Measurements from ENCODE around the gene FASN. TPM values are rescaled to one million over a fixed set of nuclear protein-coding genes. Genes with fewer than 3 reads are reported as not detected.

FASN gene
- total and polyA plus RNA-seq, 2 of the 13 experiments (the other 11 are each of a cell fraction or from before 2014, with no cell fraction given): 51.7 to 101 TPM

GRCh38 chr17:82089723-82090548 lies 8.1 kb downstream of the FASN start (continued):
- TF ChIP-seq ZNF256 (CRISPR knock-in tag; conservative IDR thresholded peaks at IDR 0.05): no peak
- TF ChIP-seq E2F1 (CRISPR knock-in tag; IDR thresholded peaks at IDR 0.05): no peak
- TF ChIP-seq NFKB2 (CRISPR knock-in tag; IDR thresholded peaks at IDR 0.05; ENCODE audit: borderline replicate concordance): no peak
- TF ChIP-seq SATB2 (CRISPR knock-in tag; IDR thresholded peaks at IDR 0.05): no peak
- TF ChIP-seq ZNF558 (CRISPR knock-in tag; IDR thresholded peaks at IDR 0.05; ENCODE audit: borderline replicate concordance): no peak
- no peak for TF ChIP-seq EEA1 (CRISPR knock-in tag; IDR thresholded peaks at IDR 0.05; ENCODE audit: borderline replicate concordance)
- TF ChIP-seq ZNF775 (CRISPR knock-in tag; IDR thresholded peaks at IDR 0.05; ENCODE audit: borderline replicate concordance): no peak
- 0 out of 2 replicates have a peak, but pooled peaks have one; percentile 44 for TF ChIP-seq ATF7-NPFF (CRISPR knock-in tag; IDR thresholded peaks at IDR 0.05; ENCODE audit: low read depth)
- TF ChIP-seq TAF15 (IDR thresholded peaks at IDR 0.05; ENCODE audit: low read depth, low read length, poor library complexity, severe bottlenecking): no peak
- no peak for TF ChIP-seq ZNF512B (CRISPR knock-in tag; IDR thresholded peaks at IDR 0.05; ENCODE audit: borderline replicate concordance)
- peak; percentile 61; the same call in 1 of the 2 replicates for TF ChIP-seq ZNF333 (CRISPR knock-in tag; IDR thresholded peaks at IDR 0.05; ENCODE audit: borderline replicate concordance)
- TF ChIP-seq ZNF317 (CRISPR knock-in tag; IDR thresholded peaks at IDR 0.05): no peak
- TF ChIP-seq KIAA2018 (CRISPR knock-in tag; IDR thresholded peaks at IDR 0.05; ENCODE audit: borderline replicate concordance): no peak
- TF ChIP-seq ZNF597 (CRISPR knock-in tag; IDR thresholded peaks at IDR 0.05): no peak
- no peak for TF ChIP-seq SIN3B (IDR thresholded peaks at IDR 0.05; ENCODE audit: low read length)

Data from HepG2 (cell line).